H1 (cell line): Measurements from ENCODE around the gene MRPL50. TPM values are rescaled to one million over a fixed set of nuclear protein-coding genes. Genes with fewer than 3 reads are reported as not detected.

Experiments used
- CTCF ChIA-PET: fragments of 300-600 bp; sonication (Branson Sonifier 250); formaldehyde crosslinking; loops from one replicate; lab custom pipeline; 2021; ENCODE audit not compliant: partially characterized antibody; lab: Charles Lee
- POLR2A ChIA-PET: fragments of 300-600 bp; sonication (Branson Sonifier 250); formaldehyde crosslinking; loops from one replicate; lab custom pipeline; 2021; ENCODE audit warnings: inconsistent platforms; ENCODE audit not compliant: partially characterized antibody; lab: Charles Lee
- DNase-seq, 2 experiments: peaks; one replicate each; pipeline versions ENCODE4 v3.0.0 to v3.0.0-alpha.2; 2010 to 2022; ENCODE audit warnings: low spot score in 2 of 2, low read depth in 1 of 2, mixed read lengths in 1 of 2
- FAIRE-seq: peaks from 2 replicates; lab custom pipeline; 2011; peaks lifted over from hg19 to GRCh38; lab: Jason Lieb, UNC
- H2AFZ ChIP-seq: 2 replicates; pipeline ENCODE4 v1.8.1; 2012; ENCODE audit warnings: low read length, inconsistent platforms
- H2AK5ac ChIP-seq: 2 replicates; pipeline ENCODE4 v1.6.1; 2013; ENCODE audit warnings: low read depth, low read length
- H2BK120ac ChIP-seq: replicated peaks from 2 replicates; pipeline ENCODE3; 2013; ENCODE audit warnings: low read depth, low read length, inconsistent platforms
- H2BK12ac ChIP-seq: 2 replicates; pipeline ENCODE4 v1.6.1; 2013; ENCODE audit warnings: low read depth, low read length
- H2BK15ac ChIP-seq: 2 replicates; pipeline ENCODE4 v1.6.1; 2013; ENCODE audit warnings: low read length
- H2BK20ac ChIP-seq: 2 replicates; pipeline ENCODE4 v1.6.1; 2013; ENCODE audit warnings: low read length
- H2BK5ac ChIP-seq: 2 replicates; pipeline ENCODE4 v1.6.1; 2013; ENCODE audit warnings: low read depth, low read length
- H3K14ac ChIP-seq: 2 replicates; pipeline ENCODE4 v1.6.1; 2013; ENCODE audit warnings: inconsistent platforms; ENCODE audit not compliant: insufficient read length
- H3K18ac ChIP-seq: 2 replicates; pipeline ENCODE4 v1.6.1; 2013; ENCODE audit warnings: low read length; ENCODE audit errors: extremely low read depth
- H3K23ac ChIP-seq: 2 replicates; pipeline ENCODE4 v1.6.1; 2013; ENCODE audit warnings: inconsistent platforms; ENCODE audit not compliant: insufficient read length
- H3K23me2 ChIP-seq: 2 replicates; pipeline ENCODE4 v1.6.1; 2013; ENCODE audit warnings: low read depth, low read length
- H3K27ac ChIP-seq: 2 replicates; pipeline ENCODE4 v1.6.1; 2011; ENCODE audit warnings: low read depth, low read length, inconsistent platforms
- H3K27me3 ChIP-seq, 4 experiments: replicated peaks in 1 of 4; 1 replicate in 1 of 4; 2 replicates in 3 of 4; pipeline versions ENCODE4 v1.6.1 to v1.8.1; 2011 to 2013; ENCODE audit warnings: low read length in 3 of 4, mild to moderate bottlenecking in 3 of 4, inconsistent platforms in 2 of 4, mixed read lengths in 2 of 4, moderate library complexity in 1 of 4; ENCODE audit not compliant: control insufficient read depth in 3 of 4, insufficient read depth in 3 of 4; ENCODE audit errors: extremely low read depth in 1 of 4
- H3K36me3 ChIP-seq, 4 experiments: 2 replicates each; pipeline versions ENCODE4 v1.6.1 to v1.8.1; 2011 to 2013; ENCODE audit warnings: mild to moderate bottlenecking in 4 of 4, low read length in 3 of 4, moderate library complexity in 2 of 4, control low read depth in 1 of 4, inconsistent platforms in 1 of 4; ENCODE audit not compliant: insufficient read depth in 4 of 4, control insufficient read depth in 2 of 4
- H3K4ac ChIP-seq: replicated peaks from 2 replicates; pipeline ENCODE3; 2013; ENCODE audit warnings: low read length, low read depth, mixed read lengths, inconsistent platforms; ENCODE audit not compliant: insufficient read length
- H3K4me1 ChIP-seq, 4 experiments: replicated peaks in 1 of 4; 1 replicate in 1 of 4; 2 replicates in 3 of 4; pipeline versions ENCODE4 v1.6.1 to v1.8.1; 2011 to 2013; ENCODE audit warnings: low read length in 3 of 4, inconsistent platforms in 2 of 4, mixed read lengths in 1 of 4; ENCODE audit not compliant: insufficient read depth in 4 of 4, control insufficient read depth in 3 of 4
- H3K4me2 ChIP-seq, 2 experiments: 2 replicates each; pipeline versions ENCODE4 v1.6.1 to v1.8.1; 2011 to 2013; ENCODE audit warnings: low read depth in 2 of 2, low read length in 2 of 2, control low read depth in 1 of 2, inconsistent platforms in 1 of 2, mild to moderate bottlenecking in 1 of 2; ENCODE audit not compliant: insufficient read depth in 1 of 2
- H3K4me3 ChIP-seq, 4 experiments: fragments of 200-600, 300-600 bp in 1 of 4; sonication (generic), shearing (Covaris generic), sonication (Bioruptor Twin) in 1 of 4; 2 replicates each; pipeline versions ENCODE4 v1.5.1 to v1.8.1; 2011 to 2016; ENCODE audit warnings: low read length in 4 of 4, low read depth in 3 of 4, control low read depth in 2 of 4, inconsistent platforms in 2 of 4, mild to moderate bottlenecking in 2 of 4, mixed read lengths in 1 of 4, moderate library complexity in 1 of 4; ENCODE audit not compliant: insufficient read depth in 2 of 4; ENCODE audit errors: extremely low read depth in 1 of 4
- H3K56ac ChIP-seq: replicated peaks from 2 replicates; pipeline ENCODE3; 2013; ENCODE audit warnings: low read depth, mild to moderate bottlenecking, mixed read lengths, low read length, inconsistent platforms; ENCODE audit not compliant: insufficient read length
- H3K79me1 ChIP-seq: 2 replicates; pipeline ENCODE4 v1.6.1; 2013; ENCODE audit warnings: low read depth, low read length, control low read depth
- H3K79me2 ChIP-seq, 2 experiments: 2 replicates each; pipeline versions ENCODE4 v1.6.1 to v1.8.1; 2012 to 2013; ENCODE audit warnings: low read length in 2 of 2, mild to moderate bottlenecking in 2 of 2, inconsistent platforms in 1 of 2; ENCODE audit not compliant: insufficient read depth in 2 of 2, control insufficient read depth in 1 of 2
- H3K9ac ChIP-seq, 4 experiments: replicated peaks in 1 of 4; 1 replicate in 1 of 4; 2 replicates in 3 of 4; pipeline versions ENCODE4 v1.6.1 to v1.8.1; 2011 to 2013; ENCODE audit warnings: low read depth in 3 of 4, low read length in 3 of 4, control low read depth in 2 of 4, mild to moderate bottlenecking in 2 of 4, moderate library complexity in 2 of 4, inconsistent platforms in 1 of 4; ENCODE audit errors: extremely low read depth in 1 of 4
- H3K9me3 ChIP-seq, 2 experiments: 2 replicates each; pipeline versions ENCODE4 v1.6.1 to v1.8.1; 2012 to 2013; ENCODE audit warnings: mild to moderate bottlenecking in 2 of 2, moderate library complexity in 2 of 2, control low read depth in 1 of 2, inconsistent platforms in 1 of 2, low read depth in 1 of 2, low read length in 1 of 2, mixed read lengths in 1 of 2; ENCODE audit not compliant: insufficient read depth in 2 of 2
- H4K20me1 ChIP-seq, 2 experiments: replicated peaks in 1 of 2; 2 replicates each; pipeline versions ENCODE3 to v1.8.1; 2011 to 2013; ENCODE audit warnings: inconsistent platforms in 2 of 2, low read length in 2 of 2, mild to moderate bottlenecking in 1 of 2; ENCODE audit not compliant: insufficient read depth in 2 of 2, control insufficient read depth in 1 of 2
- H4K5ac ChIP-seq: 2 replicates; pipeline ENCODE4 v1.6.1; 2013; ENCODE audit warnings: low read length, low read depth, mixed read lengths, inconsistent platforms; ENCODE audit not compliant: insufficient read length
- H4K8ac ChIP-seq: 2 replicates; pipeline ENCODE4 v1.8.0; 2013; ENCODE audit warnings: mild to moderate bottlenecking, moderate library complexity, low read length, inconsistent platforms; ENCODE audit not compliant: insufficient read depth; ENCODE audit errors: extremely low read depth
- H4K91ac ChIP-seq: replicated peaks from 2 replicates; pipeline ENCODE3; 2013; ENCODE audit warnings: low read length, mixed read lengths, inconsistent platforms; ENCODE audit not compliant: insufficient read length
- ASH2L ChIP-seq: fragments of 200-600, 300-600 bp; sonication (generic); IDR thresholded peaks from one replicate; pipeline ENCODE4 v1.7.1; 2017; ENCODE audit warnings: low read length
- CREB1 ChIP-seq: IDR thresholded peaks from 2 replicates; pipeline ENCODE4 v1.6.1; 2012; ENCODE audit warnings: inconsistent platforms
- NRF1 ChIP-seq: IDR thresholded peaks from 2 replicates; pipeline ENCODE4 v1.6.1; 2011; ENCODE audit warnings: mild to moderate bottlenecking, low read depth, low read length, improper control_type of control experiment
- TAF1 ChIP-seq: IDR thresholded peaks from 2 replicates; pipeline ENCODE4 v1.6.1; 2011; ENCODE audit warnings: mild to moderate bottlenecking, low read depth, low read length
- WGBS, 2 experiments: shearing (Covaris generic) in 1 of 2; methylation state at CpG; one replicate each; pipeline versions ENCODE4 v1.1.6 to v1.1.7; 2013 to 2015; ENCODE audit warnings: low lambda C conversion rate in 2 of 2, mixed read lengths in 2 of 2, inconsistent platforms in 1 of 2, low coverage in 1 of 2, missing lambda C conversion rate in 1 of 2; ENCODE audit not compliant: insufficient replicate concordance in 2 of 2, insufficient coverage in 1 of 2, insufficient read length in 1 of 2; ENCODE audit errors: extremely low coverage in 1 of 2, missing lambda C conversion rate in 1 of 2; 5-methylcytosine and 5-hydroxymethylcytosine counted together
- polyA plus RNA-seq, 7 experiments: library from polyadenylated mRNA; depleted of rRNA in 3 of 7; stranded (reverse) in 5 of 7; unstranded in 2 of 7; fragments of >200 nt in 5 of 7; fragments of 200-250 nt in 2 of 7; gene quantifications; 1 replicate in 5 of 7; 2 replicates in 1 of 7; 4 replicates in 1 of 7; pipeline versions ENCODE4 v1.2.1 to v1.2.3, GENCODE V29; 2011 to 2013; ENCODE audit warnings: missing spikeins in 2 of 7, mixed read lengths in 2 of 7
- total RNA-seq: library from RNA; stranded (reverse); fragmentation: NEBNext Ultra II Directional; extraction: Animal tissue kit (Norgen Biotek cat#: 25700); gene quantifications from 2 replicates; pipeline ENCODE4 v1.2.1, GENCODE V29; 2021
- TF ChIP-seq, protein P1 (sequence below): IDR thresholded peaks from 2 replicates; pipeline ENCODE4 v1.6.1; 2011; ENCODE audit warnings: low read length, improper control_type of control experiment

The MRPL50 gene
- total and polyA plus RNA-seq, 2 of the 8 experiments (the other 6 are each of a cell fraction or from before 2014, with no cell fraction given): 17.8 to 25.1 TPM

DNA sequence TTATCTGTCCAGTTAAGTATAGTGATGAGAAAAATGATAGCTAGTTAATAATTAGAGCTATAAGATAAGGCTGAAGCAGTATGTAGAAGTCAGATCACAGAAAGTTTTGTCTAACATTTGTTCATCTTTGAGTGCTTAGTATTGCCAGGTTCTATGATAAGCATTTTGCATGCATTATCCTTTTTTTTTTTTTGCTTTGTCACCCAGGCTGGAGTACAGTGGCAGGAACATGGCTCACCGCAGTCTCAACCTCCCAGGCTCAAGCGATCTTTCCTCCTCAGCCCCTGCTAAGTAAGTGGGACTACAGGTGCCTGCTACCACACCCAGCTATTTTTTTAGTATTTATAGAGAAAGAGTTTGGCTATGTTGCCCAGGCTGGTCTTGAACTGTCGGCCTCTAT is 31.1 kb downstream of the MRPL50 start:
- FAIRE-seq: no peak
- CTCF ChIA-PET: interaction anchor here (0.6 to 0.7 kb wide), 2 partner anchors 10 to 537 kb away, joined by 3 to 4 read pairs; no protein-coding TSS in a partner anchor
- no peak for TF ChIP-seq ASH2L
- no peak for TF ChIP-seq TAF1
- TF ChIP-seq NRF1: no peak
- TF ChIP-seq, protein P1, sequence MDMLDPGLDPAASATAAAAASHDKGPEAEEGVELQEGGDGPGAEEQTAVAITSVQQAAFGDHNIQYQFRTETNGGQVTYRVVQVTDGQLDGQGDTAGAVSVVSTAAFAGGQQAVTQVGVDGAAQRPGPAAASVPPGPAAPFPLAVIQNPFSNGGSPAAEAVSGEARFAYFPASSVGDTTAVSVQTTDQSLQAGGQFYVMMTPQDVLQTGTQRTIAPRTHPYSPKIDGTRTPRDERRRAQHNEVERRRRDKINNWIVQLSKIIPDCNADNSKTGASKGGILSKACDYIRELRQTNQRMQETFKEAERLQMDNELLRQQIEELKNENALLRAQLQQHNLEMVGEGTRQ: no peak
- TF ChIP-seq CREB1: no peak

More for the DNA sequence above, 31.1 kb downstream of the MRPL50 start:
- H2BK15ac ChIP-seq: no peak overlapping the region
- no peaks in the 10 kb centered on the region for H3K79me2 ChIP-seq
- H2BK20ac ChIP-seq: no peak overlapping the region
- H3K4ac ChIP-seq: no peak overlapping the region
- no peaks in the 10 kb centered on the region for H3K9me3 ChIP-seq
- H3K9ac ChIP-seq: no peak overlapping the region
- DNase-seq: no peak
- H3K36me3 ChIP-seq: no peaks in the 10 kb centered on the region
- no peak overlapping the region for H2BK120ac ChIP-seq
- H4K20me1 ChIP-seq: no peaks in the 10 kb centered on the region
- no peak overlapping the region for H3K18ac ChIP-seq
- no peaks in the 10 kb centered on the region for H3K23me2 ChIP-seq
- H3K79me1 ChIP-seq: no peaks in the 10 kb centered on the region
- H3K4me2 ChIP-seq: no peak overlapping the region
- H3K4me3 ChIP-seq: no peak overlapping the region
- no peak overlapping the region for H2BK12ac ChIP-seq
- no peak overlapping the region for H2AFZ ChIP-seq
- no peak overlapping the region for H4K8ac ChIP-seq
- no peak overlapping the region for H2BK5ac ChIP-seq
- H3K27ac ChIP-seq: no peak overlapping the region
- no peak overlapping the region for H3K56ac ChIP-seq
- POLR2A ChIA-PET: interaction anchor here (0.7 kb wide), 1 partner anchor 8 kb away, joined by 3 read pairs; no protein-coding TSS in a partner anchor
- whole genome bisulfite sequencing, 2 experiments: 98% methylated on average over 3 of the region's 3 CpGs; no CpG with 5 or more reads in 1 of the 2 experiments
- no peak overlapping the region for H4K91ac ChIP-seq
- no peaks in the 10 kb centered on the region for H3K4me1 ChIP-seq
- H3K14ac ChIP-seq: no peak overlapping the region
- H3K23ac ChIP-seq: no peak overlapping the region
- no peaks in the 10 kb centered on the region for H3K27me3 ChIP-seq
- H2AK5ac ChIP-seq: no peak overlapping the region
- H4K5ac ChIP-seq: no peak overlapping the region
